ENCODE results near the gene RFXANK.
"Not testable (repeated sequence)": the region's sequence is repeated elsewhere in the genome, so short reads cannot be mapped to it uniquely, and the experiment has no call there.

The RFXANK gene, protein sequence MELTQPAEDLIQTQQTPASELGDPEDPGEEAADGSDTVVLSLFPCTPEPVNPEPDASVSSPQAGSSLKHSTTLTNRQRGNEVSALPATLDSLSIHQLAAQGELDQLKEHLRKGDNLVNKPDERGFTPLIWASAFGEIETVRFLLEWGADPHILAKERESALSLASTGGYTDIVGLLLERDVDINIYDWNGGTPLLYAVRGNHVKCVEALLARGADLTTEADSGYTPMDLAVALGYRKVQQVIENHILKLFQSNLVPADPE

DNA sequence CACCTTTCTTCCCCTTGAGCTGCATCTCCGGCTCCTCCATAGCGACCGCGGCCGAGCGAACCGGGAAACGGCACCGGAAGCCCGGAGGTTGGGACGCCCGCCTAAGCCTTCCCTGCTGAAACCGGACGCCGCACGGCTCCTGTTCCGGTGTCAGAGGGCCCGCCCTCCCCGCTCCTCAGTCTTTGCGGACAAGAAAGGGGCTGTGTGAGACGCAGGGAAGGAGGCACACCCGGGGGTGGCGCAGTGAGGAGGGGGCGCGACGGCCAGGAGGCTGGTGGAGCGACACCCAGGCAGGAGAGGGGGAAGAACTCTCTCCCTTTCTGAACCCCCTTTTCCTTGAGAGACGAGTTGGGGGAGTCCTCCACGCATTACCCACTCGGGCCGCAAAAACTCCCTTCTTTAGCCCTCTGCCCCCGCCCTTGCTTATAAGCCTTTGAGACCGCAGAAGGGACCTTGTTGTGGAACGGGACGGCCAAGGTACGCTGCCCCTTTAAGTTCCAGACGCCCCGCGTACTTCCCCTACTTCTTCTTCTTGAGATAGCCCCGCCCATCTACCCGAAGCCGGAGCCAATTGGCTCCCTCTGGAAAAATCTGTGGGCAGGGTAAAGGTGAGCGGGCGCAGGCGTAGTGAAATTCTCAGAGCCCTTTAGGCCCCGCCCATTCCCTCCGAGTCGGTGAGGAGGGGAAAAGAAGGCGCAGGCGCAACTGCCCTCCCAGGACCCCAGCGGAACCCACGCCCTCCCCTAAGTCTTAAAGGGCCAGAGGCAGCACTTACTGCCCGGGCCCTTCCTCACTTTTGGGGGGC, at the start of gene RFXANK, which contains the start of gene BORCS8:
RFXANK (plus strand) TSS at position 181 of the 805 bp plus-strand sequence. CDS start 1,689 bp downstream, outside the sequence.
BORCS8 (minus strand) TSS at position 75 of the 805 bp plus-strand sequence; CDS start at position 40, 35 bp downstream.
- peak; percentile 96 for DNase-seq (ENCODE audit: low read depth)

DNA sequence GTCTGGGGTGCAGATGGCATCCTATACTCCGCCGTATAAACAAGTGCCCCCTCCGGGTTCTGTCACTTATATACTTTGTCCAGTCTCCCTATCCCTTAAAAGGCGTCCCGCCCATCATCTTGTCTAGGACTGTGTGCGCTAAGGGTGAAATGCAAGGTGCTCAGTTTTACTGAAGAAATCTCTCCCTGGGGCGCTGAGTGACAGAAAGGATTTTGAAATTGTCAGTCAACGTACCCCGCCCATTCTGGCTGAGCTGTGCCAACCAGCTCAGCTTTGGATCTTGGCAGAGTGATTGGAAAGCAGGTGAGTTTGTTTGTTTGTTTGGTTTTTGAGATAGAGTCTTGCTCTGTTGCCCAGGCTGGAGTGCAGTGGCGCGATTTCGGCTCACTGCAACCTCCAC, 49.7 kb upstream of the RFXANK start:
- DNase-seq (ENCODE audit: low read depth), result no peak

DNA sequence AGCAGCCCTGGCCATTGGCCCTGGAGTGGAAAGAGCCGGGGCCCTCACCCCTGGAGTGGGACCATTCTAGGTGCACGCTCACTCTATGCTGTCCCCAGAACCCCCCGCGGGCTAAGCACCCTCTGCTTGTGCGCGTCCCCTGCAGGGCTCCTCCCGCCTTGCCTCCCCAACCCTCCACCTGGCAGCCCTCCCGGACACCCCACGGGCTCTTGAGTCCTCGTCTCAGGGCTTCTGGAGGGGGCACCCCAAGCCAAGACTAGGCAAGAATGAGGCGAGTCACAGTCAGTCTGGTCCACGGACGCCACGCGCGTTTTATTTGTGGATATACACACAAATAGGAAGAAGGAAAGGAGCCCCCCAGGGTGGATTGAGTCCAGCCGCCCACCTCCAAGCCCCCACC, 46.8 kb upstream of the RFXANK start:
- no peak for DNase-seq (ENCODE audit: low read depth)

DNA sequence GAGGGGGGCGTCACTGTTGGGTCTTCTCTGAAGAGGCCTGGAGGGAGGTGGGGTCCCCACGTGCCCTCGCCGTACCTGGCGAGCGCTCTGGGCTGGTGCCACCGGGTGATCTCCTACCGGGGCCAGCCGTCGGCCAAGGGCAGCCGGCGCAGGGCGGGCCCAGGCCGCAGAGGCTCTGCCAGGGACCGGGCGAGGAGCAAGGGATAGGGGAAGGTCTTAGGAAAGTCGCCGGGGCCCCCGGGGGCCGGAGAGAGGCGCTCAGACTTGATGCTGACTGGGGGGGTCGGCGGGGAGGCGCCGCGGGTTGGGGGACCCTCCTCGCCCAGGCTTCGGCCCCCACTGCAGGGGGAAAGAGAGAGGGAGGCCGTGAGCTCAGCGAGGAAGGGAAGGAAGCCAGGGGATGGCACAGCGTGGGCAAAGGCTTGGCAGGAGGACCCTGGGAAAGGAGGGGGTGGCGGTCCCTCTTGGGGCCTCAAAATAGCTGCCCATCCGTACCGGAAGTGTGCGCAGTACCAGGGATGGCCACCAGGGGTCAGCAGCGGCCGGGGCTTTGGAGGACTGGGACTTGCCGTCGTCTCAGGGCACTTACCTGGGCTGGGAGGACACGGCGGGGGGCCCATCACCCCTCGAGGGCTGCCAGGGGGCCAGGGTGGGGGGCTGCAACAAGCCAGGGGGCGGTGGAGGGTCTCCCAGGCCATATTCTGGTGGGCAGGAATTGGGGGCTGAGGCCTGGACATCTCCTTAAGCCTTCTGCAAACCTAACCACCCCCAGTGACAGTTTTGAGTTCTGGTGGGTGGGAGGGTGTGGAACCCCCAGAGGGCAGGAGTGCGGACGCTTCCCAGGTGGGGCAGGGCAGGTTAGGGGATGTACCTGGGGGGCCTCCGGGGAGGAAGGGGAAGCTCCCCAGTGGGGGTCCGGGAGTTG, 46.1 kb upstream of the RFXANK start:
- peak; percentile 64 for DNase-seq (ENCODE audit: low read depth)

DNA sequence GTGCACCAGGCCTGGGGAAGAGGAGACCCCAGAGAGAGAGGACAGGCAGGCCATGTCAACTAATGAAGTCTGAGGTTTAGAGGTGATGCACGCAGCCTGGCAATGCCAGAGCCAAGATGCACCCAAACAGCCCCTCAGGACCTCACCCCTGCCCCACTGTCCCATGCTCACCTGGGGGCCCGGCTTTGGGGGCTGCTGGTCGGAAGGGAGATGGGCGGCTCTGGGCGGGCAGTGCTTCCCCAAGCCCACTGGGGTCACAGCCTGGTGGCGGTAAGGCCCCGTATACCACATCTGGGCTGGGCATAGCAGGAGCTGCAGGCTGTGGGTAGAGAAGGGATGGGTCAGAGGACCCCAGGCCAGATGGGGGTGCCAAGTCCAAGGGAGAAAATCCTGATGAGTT, 45.2 kb upstream of the RFXANK start:
- DNase-seq (ENCODE audit: low read depth), result no peak

DNA sequence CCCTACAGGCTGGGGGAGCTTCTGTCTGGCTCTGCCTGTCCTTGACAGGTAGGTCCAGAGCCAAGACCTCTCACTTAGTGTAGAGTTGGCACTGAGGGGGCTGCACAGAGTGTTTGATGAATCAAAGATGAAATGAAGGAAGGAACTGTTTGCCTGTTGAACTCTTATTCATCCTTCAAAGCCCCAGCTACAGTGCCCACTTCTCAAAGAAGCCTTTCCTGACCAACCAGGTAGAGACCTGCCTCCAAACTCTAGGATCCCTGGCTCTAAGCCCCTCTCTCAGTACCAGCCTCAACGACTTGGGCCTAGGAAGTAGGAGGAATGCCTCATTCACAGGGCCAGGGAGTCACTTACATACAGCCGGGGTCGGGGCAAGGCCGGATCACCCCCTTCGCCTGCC, 44.7 kb upstream of the RFXANK start:
- no peak for DNase-seq (ENCODE audit: low read depth)

DNA sequence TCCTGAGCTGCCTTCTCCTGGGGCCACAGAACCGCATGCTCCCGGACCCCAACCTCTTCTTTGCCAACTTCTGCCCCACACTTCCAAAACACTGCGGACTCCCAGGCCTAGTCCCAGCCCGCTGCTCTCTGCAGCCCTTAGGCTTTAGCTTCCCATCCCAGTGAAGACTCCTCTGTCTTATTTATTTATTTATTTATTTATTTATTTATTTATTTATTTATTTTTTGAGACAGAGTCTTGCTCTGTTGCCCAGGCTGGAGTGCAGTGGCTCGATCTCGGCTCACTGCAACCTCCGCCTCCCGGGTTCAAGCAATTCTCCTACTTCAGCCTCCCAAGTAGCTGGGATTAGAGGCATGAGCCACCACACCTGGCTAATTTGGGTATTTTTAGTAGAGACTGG, 43.6 kb upstream of the RFXANK start:
- not testable (repeated sequence) for DNase-seq (ENCODE audit: low read depth)

DNA sequence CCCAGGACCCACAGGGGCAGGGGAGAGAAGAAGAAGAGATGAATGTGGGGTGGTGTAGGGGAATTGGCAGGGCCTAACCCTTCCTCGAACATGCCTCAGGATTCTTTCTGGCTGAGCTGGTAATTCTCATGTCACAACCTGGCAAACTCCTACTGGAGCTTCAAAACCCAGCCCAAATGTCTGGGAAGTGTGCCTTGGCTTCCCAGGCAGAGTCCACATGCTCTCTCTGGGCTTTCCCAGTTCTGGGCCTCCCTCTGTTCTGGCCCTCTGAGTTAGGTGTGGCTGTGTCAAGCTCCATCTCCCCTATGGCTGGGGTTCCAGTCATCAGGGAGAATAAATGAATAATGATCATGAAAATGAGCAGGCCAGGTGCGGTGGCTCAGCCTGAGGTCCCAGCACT, 42.6 kb upstream of the RFXANK start:
- no peak for DNase-seq (ENCODE audit: low read depth)

DNA sequence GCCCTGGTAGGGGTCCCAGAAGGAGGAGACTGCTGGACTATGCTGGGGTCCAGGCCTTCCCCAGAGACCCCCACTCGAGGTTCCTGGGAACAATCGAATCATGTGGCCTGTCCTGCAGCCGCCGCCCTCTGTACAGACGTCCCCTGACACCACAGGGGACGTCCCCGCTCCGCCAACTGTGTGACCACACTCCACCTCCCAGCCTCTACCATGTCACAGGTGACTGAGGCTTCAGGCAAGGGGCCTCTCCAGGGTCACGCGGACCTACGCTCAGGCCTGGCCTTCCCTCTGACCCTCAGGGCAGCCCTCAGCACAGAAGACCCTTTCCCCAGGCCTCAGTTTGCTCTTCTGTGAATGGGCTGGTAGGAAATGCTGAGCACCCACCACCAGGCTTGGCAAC, 40.6 kb upstream of the RFXANK start:
- no peak for DNase-seq (ENCODE audit: low read depth)

DNA sequence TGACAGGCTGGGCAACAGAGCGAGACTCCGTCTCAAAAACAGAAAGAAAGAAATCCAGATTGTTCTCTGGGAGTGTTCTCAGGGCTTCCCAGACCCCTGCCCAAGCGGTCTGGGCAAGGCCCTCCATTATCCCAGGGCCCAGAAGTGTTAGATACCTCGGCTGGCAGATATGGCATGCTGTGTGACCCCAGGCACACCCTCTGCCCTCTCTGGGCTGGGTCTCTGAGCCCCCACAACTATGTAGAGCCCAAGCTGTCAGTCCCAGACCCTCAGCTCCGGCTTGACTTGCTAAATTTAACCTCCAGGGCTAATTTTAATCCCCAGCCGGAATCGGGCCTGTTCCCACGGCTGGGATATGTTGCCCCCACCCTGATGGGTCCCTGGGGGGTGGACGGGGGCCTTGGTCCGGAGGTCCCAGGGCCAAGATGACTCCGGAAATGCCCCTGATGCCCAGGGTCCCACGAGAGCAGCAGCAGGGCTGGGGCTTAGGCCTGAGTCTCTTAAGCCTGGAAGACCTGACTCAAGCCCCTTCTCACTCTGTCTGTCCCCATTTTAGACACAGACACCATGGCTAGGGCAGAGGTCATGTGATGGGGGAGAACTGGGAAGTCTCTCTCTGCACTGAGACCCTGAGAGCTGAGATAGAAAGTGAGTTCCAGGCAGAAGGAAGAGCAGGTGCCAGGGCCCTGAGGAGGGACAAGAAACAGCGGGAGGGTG, 39.2 kb upstream of the RFXANK start:
- no peak for DNase-seq (ENCODE audit: low read depth)

DNA sequence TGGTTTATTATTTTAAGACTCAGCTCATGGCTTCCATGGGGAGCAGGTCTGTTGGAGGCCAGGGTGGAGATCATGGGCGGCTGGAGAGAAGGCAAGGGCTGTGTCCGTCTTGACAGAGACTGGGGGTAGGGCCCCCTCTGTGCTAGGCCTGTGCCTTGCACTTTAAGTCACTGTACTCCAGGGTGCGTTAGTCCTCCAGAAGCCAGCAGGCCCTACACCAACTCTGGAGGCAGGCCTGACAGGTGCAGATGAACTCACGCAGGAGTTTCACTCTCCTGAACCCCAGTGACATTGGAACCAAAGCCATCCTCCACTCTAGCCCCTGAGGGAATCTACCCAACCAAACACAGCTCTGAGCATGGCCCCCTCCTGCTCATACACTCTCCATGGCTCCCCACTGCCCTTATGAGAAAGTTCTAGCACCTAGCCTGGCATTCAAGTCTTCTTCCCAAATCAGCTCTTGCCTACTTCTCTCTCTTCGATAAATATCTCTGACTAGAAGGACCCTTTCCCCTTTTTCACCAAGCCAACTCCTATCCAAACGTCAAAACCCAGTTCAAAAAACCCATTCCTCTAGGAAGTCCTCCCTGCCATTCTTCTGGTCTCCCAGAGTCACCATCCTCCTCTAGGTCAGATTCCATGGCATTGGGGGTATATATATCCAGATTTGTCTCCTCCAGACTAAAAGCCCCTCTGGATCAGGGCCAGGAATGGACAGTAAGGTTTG, 37.1 kb upstream of the RFXANK start:
- DNase-seq (ENCODE audit: low read depth), result no peak

DNA sequence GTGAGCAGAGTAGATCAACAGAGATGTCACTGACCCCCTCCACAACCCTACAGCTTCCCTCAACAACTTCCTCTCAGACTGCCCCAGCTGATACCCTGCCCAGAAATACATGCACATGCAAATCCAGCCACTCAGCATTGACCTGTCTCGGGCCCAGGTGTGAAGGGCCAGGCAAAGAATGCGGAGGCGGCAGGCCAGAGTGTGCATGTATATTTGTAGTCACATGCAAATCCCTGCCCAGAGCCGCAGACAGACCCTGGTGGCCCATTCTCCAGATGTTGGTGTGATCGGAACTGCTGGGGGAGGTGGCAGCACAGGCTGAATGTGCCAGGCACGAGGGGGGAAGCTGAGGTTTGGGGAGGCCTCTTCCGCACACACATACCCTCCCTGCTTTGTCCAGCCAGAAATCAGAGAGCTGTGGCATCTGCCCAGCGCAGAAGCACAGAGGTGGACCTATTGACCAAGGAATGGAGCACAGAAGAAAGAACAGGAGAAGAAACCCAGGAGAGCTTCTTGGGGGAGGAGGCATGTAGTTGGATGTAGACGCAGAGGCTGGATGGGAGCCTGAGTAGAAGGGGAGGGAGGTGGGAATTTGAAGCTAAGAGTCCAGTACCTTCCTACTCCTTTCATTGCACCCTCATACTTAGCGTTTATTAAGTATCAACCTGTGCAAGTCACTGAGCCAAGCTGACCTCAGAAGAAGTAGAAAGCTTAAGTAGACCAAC, 36.4 kb upstream of the RFXANK start:
- no peak for DNase-seq (ENCODE audit: low read depth)

DNA sequence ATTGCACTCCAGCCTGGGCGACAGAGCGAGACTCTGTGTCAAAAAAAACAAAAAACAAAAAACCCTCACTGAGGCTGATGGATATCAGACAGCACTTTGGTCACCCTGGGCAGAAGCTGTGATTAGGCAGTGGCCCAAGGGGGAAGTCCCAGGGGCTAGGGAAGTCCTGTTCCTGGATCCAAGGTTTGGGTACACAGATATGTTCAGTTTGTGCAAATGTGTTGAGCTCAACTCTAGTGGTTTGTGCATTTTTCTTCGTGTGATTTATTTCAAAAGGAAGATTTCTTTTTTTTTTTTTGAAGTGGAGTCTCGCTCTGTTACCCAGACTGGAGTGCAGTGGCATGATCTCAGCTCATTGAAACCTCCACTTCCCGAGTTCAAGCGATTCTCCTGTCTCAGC, 34.2 kb upstream of the RFXANK start:
- no peak for DNase-seq (ENCODE audit: low read depth)

DNA sequence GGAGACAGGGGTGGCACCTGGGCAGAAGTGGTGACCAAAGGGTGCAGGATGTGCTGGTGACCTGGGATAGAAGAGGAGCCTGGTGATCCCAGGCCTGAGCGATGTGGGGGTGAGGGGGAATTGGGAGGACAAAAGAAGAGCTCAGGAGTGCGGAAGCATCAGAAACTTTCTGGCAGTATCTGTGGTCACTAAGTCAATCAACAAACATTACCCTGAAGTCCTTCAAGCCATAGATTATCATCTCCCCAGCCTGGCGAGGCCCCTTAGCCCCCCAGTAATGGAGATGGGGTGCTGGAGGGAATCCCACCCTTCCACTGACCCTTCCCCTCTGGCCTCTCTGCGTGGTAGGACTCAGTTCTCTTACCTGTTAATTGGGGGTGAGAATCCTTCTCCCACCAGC, 32.5 kb upstream of the RFXANK start:
- DNase-seq (ENCODE audit: low read depth), result no peak

DNA sequence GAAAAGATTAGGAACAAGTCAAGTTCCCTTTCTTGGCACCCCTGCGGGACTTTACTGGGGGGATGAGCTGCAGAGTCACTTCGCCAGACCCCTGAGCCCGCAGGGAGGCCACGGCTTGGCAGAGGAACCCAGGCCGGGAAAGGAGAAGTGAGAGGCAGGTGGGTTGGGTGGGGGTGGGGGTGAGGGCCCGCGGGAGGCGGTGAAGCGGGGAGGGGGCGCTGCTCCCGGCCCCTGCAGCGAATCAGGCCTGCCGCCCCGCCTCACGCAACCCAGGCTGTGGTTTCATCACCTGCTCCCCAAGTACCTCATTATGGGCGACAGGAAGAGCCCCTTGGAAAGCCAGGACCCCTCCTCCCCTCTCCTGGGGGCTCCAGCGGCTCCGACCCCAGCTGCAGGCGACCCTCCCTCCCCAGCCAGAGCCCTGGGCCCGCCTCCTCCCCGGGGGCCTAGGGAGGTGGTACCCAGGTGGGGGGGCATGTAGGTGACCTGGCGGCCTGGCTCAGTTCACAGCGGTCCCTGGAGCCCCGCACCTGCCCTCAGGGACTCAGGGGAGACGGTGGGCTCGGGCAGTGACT, 31.5 kb upstream of the RFXANK start:
- no peak for DNase-seq (ENCODE audit: low read depth)

DNA sequence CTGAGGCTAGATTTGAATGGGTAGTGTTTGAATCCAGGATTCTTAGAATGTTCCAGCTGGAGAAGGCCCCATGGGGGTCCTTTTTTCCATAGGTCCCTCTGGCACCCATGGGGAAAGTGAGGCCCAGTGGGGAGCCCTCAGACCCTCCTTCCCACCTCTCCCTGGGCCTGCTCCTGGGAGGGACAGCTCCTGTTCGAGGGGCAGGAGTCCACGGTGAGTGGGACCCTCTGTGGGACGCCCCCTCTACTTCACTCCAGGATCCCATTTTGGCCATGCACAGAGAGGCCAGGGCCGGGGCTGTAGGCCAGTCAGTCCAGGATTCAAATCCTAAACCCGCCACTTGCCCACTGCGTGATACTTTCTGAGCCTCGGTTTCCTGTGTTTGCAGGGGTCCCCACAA, 29.6 kb upstream of the RFXANK start:
- DNase-seq (ENCODE audit: low read depth), result no peak

DNA sequence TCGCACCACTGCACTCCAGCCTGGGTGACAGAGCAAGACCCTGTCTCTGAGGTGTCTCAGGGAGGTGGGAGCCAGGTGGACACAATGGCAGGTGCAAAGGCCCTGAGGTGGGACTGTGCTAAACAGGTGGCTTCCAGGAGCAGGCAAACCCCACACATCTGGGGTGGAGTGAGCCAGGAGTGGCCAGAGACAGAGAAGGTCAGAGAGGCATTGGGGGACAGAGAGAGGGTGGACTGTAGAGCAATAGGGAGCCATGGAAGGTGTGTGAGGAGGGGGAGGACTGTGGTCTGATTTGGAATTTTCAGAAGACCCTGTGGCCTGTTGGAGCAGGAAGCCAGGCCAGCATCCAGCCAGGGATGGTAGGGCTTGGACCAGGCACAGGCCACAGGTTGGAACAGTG, 26.7 kb upstream of the RFXANK start:
- DNase-seq (ENCODE audit: low read depth), result no peak

DNA sequence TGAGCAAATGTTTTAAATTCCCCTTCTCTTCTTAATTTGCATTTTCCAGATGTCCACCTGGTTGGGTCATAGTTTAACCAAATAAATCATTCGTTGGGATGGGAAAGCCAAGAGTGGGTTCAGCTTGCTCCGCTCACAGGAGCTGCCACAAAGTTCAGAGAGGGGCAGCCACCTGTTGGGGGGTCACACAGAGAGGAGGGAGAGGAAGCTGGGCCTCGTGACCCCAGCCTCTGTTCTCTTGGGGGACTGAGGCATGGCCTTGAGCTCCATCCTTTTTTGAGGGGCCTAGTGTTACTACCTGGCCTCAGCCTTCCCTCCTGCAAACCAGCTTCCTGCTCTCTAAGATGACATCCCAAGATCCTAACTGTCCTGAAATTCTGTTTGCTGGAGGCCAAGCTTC, 24.4 kb upstream of the RFXANK start:
- DNase-seq (ENCODE audit: low read depth), result no peak

DNA sequence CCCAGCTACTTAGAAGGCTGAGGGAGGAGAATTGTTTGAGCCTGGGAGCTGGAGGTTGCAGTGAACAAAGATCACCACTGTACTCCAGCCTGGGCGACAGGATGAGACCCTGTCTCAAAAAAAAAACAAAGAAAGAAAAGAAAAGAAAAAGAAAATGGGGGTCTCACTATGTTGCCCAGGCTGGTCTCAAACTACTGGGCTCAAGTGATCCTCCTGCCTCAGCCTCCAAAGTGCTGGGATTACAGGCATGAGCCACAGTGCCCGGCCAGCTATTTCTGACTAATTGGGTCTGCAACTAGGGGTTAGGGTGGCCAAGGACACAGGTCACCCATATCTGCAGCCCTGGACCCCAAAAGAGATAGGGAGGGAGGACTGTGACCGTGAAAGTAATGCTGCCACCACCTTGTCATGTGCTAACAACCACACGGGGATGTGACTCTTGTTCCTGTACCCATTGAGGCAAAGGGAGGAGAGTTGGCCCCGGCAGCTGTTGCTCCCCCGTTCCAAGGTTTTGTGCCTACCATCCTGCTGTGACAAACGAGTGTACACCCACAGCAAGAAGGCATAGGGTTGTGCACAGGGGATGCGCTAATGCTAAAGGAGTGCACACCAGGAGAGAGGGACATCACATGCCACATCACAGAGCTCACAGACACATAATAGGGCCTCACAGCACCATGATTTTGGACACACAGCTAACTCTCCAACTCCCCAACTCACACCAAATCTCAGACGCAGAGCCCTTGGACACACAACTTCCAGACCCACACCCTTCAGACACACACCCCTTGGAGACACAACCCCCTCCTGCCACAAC, 22.6 kb upstream of the RFXANK start:
- no peak for DNase-seq (ENCODE audit: low read depth)
